Endodermal cell (in vitro differentiated cells): ENCODE results near the gene ELF5. TPM values are rescaled to one million over a fixed set of nuclear protein-coding genes. Genes with fewer than 3 reads are reported as not detected.

ENCODE experiments used
- DNase-seq: peaks from one replicate; pipeline ENCODE4 v3.0.0-alpha.2; 2017
- H3K27ac ChIP-seq: 2 replicates; pipeline ENCODE4 v1.5.1; 2013; ENCODE audit warnings: mild to moderate bottlenecking, low read depth, low read length, moderate library complexity
- H3K27me3 ChIP-seq: 2 replicates; pipeline ENCODE4 v1.6.1; 2013; ENCODE audit warnings: mild to moderate bottlenecking, low read length, moderate library complexity; ENCODE audit not compliant: insufficient read depth, control insufficient read depth, poor library complexity, severe bottlenecking
- H3K36me3 ChIP-seq: 2 replicates; pipeline ENCODE4 v1.7.0; 2013; ENCODE audit warnings: mild to moderate bottlenecking, low read length, moderate library complexity; ENCODE audit not compliant: control insufficient read depth, insufficient read depth
- H3K4me1 ChIP-seq: one replicate; pipeline ENCODE4 v1.7.0; 2013; ENCODE audit warnings: low read length; ENCODE audit not compliant: control insufficient read depth, insufficient read depth
- H3K4me3 ChIP-seq: 2 replicates; pipeline ENCODE4 v1.5.1; 2013; ENCODE audit warnings: mild to moderate bottlenecking, low read length, moderate library complexity
- H3K9ac ChIP-seq: 2 replicates; pipeline ENCODE4 v1.6.1; 2013; ENCODE audit warnings: mild to moderate bottlenecking, low read length, moderate library complexity; ENCODE audit not compliant: poor library complexity, severe bottlenecking; ENCODE audit errors: extremely low read depth
- H3K9me3 ChIP-seq: 2 replicates; pipeline ENCODE4 v1.6.1; 2013; ENCODE audit warnings: mild to moderate bottlenecking, low read length, moderate library complexity; ENCODE audit not compliant: control insufficient read depth
- H3K27ac Mint-ChIP-seq: 2 replicates; pipeline ENCODE4 v1.8.0; 2020; ENCODE audit warnings: mixed read lengths
- H3K27me3 Mint-ChIP-seq: 2 replicates; pipeline ENCODE4 v1.8.0; 2021; ENCODE audit warnings: mild to moderate bottlenecking, mixed read lengths; ENCODE audit not compliant: insufficient read depth
- H3K36me3 Mint-ChIP-seq: 2 replicates; pipeline ENCODE4 v1.8.0; 2020; ENCODE audit warnings: low read depth, mixed read lengths
- H3K4me1 Mint-ChIP-seq: 2 replicates; pipeline ENCODE4 v1.8.0; 2020; ENCODE audit warnings: mixed read lengths
- H3K4me3 Mint-ChIP-seq: 2 replicates; pipeline ENCODE4 v1.8.0; 2020; ENCODE audit warnings: mild to moderate bottlenecking, moderate library complexity, mixed read lengths
- H3K9me3 Mint-ChIP-seq: 2 replicates; pipeline ENCODE4 v1.8.0; 2020; ENCODE audit warnings: mild to moderate bottlenecking, mixed read lengths
- WGBS, 2 experiments: methylation state at CpG; one replicate each; pipeline versions ENCODE4 v1.1.5 to v1.1.7; 2013; ENCODE audit warnings: missing lambda C conversion rate in 2 of 2, mixed read lengths in 1 of 2; ENCODE audit not compliant: insufficient coverage in 1 of 2, insufficient read length in 1 of 2; 5-methylcytosine and 5-hydroxymethylcytosine counted together
- total RNA-seq, 2 donors: library from RNA; stranded (reverse); fragmentation: NEBNext Ultra II Directional in 1 of 2; extraction: Animal tissue kit (Norgen Biotek cat#: 25700) in 1 of 2; gene quantifications; 2 replicates in 1 of 2; 3 replicates in 1 of 2; pipeline ENCODE4 v1.2.1, GENCODE V29; 2021
- TF ChIP-seq, protein P1 (sequence below): fragments of 200-600 bp; sonication (generic); conservative IDR thresholded peaks from 2 replicates; pipeline ENCODE4 v1.5.0; 2021; ENCODE audit warnings: antibody characterized with exemption, mild to moderate bottlenecking

The ELF5 gene
- total RNA-seq, 2 donors from 2014 or later: not detected

GRCh38 chr11:34447044-34447443 is 66.5 kb downstream of the ELF5 start:
- Mint-ChIP-seq H3K36me3 (peaks cover 15% of the 10 kb centered on the region), H3K4me1 (no peaks in the 10 kb centered on the region), H3K27me3 (no peaks in the 10 kb centered on the region), H3K9me3 (no peaks in the 10 kb centered on the region), H3K27ac (no peak overlapping the region), H3K4me3 (no peak overlapping the region)
- no peaks in the 10 kb centered on the region for H3K36me3 ChIP-seq
- H3K4me3 ChIP-seq: no peak overlapping the region
- TF ChIP-seq, protein P1, sequence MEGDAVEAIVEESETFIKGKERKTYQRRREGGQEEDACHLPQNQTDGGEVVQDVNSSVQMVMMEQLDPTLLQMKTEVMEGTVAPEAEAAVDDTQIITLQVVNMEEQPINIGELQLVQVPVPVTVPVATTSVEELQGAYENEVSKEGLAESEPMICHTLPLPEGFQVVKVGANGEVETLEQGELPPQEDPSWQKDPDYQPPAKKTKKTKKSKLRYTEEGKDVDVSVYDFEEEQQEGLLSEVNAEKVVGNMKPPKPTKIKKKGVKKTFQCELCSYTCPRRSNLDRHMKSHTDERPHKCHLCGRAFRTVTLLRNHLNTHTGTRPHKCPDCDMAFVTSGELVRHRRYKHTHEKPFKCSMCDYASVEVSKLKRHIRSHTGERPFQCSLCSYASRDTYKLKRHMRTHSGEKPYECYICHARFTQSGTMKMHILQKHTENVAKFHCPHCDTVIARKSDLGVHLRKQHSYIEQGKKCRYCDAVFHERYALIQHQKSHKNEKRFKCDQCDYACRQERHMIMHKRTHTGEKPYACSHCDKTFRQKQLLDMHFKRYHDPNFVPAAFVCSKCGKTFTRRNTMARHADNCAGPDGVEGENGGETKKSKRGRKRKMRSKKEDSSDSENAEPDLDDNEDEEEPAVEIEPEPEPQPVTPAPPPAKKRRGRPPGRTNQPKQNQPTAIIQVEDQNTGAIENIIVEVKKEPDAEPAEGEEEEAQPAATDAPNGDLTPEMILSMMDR: no peak
- H3K9ac ChIP-seq: no peak overlapping the region
- H3K4me1 ChIP-seq: no peaks in the 10 kb centered on the region
- no peak for DNase-seq
- no peaks in the 10 kb centered on the region for H3K9me3 ChIP-seq
- no peak overlapping the region for H3K27ac ChIP-seq
- no peaks in the 10 kb centered on the region for H3K27me3 ChIP-seq

GRCh38 chr11:34446386-34446785 is 67.2 kb downstream of the ELF5 start:
- H3K9me3 ChIP-seq: peaks cover 6% of the 10 kb centered on the region
- Mint-ChIP-seq H3K27ac (no peak overlapping the region), H3K9me3 (peaks cover 2% of the 10 kb centered on the region), H3K36me3 (peaks cover 17% of the 10 kb centered on the region), H3K4me3 (no peak overlapping the region), H3K4me1 (no peaks in the 10 kb centered on the region), H3K27me3 (no peaks in the 10 kb centered on the region)
- H3K36me3 ChIP-seq: no peaks in the 10 kb centered on the region
- no peak overlapping the region for H3K4me3 ChIP-seq
- no peak overlapping the region for H3K9ac ChIP-seq
- DNase-seq: no peak
- no peaks in the 10 kb centered on the region for H3K4me1 ChIP-seq
- WGBS, 2 experiments: 90 to 93% methylated on average over 4 to 5 of the region's 5 CpGs
- H3K27me3 ChIP-seq: no peaks in the 10 kb centered on the region
- no peak overlapping the region for H3K27ac ChIP-seq
- TF ChIP-seq, protein P1: no peak

GRCh38 chr11:34445956-34446355 is 67.6 kb downstream of the ELF5 start:
- Histone ChIP-seq H3K9ac (no peak overlapping the region), H3K4me1 (no peaks in the 10 kb centered on the region), H3K36me3 (no peaks in the 10 kb centered on the region), H3K27me3 (no peaks in the 10 kb centered on the region), H3K9me3 (peaks cover 6% of the 10 kb centered on the region), H3K27ac (no peak overlapping the region), H3K4me3 (no peak overlapping the region)
- TF ChIP-seq, protein P1: no peak
- Mint-ChIP-seq H3K9me3 (peaks cover 5% of the 10 kb centered on the region), H3K27ac (no peak overlapping the region), H3K4me3 (no peak overlapping the region), H3K27me3 (no peaks in the 10 kb centered on the region), H3K4me1 (no peaks in the 10 kb centered on the region), H3K36me3 (peaks cover 18% of the 10 kb centered on the region)
- no peak for DNase-seq
- 50 to 72% methylated on average over 2 to 4 of the region's 4 CpGs for WGBS, 2 experiments
